ENCODE results near the gene GALNT3.
A peak's percentile ranks its signal among the peaks of the same experiment; 100 is the strongest.

GALNT3 gene

DNA sequence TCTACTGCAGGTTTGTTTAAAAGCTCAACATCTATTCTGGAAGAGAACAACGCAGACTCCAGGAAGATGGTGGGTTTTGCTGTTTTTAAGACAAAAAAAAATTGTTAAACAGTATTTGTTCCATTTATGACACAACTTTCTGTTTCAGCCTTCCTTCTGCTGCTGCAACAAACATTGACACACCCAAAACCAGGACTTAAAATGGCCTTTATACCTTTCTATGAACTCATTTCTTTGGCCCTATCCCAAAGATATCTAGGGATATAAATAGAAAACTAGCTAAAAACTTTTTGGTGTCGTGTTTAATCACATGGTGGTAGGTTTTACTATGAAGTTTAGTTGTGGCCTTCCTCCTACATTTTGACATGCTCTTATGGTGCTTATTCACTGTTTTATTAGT, 964 bp upstream of the GALNT3 start:
- DNase-seq, result no peak

DNA sequence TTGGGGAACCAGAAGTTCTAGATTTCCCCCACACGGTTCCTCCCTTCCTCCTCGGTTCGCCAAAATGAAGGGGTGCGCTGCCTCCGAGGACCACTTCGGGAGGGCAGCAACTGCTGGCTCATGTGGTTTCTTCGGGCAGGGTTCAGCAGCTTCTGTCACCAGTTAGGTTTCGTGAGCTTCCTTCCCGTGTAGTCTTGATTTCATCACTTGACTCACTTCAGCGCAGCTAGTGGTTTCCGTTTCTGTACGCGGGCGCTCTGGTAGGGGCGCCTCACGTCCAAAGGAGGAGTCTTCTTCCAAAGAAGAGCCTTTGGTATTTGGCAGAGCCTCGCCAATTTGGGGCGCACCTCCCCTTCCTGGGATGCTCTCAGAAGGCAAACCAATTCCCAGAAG, 485 bp upstream of the GALNT3 start:
- no peak for DNase-seq

DNA sequence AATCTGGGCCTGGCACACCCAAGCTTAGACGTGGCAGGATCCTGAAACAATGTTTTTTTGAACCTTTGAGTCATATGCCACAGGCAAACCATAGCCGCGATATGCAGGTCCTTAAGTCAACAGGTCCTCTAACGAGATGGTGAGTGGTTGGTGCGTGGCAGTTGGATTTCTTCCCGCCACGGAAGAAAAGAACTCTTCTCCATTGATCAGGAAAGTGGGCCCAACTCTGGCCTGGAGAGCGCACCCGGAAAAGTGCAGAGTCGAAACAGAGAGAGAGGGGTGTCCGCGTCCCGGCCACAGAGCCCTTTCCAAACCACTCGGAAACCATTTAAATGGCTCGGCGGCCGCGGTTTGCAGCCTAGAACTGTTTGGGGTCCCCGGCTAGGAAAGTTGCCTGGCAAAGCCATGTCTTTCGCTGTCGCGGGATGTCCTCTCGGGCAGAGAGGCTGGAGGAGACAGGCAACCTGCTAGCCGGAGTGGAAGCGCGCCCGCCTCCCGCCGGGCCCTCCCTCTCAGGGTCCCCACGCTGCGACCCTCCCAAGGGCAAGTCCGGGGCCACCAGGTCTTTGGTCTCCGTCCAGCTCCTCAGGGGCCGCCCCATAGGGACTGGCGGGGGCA, 777 bp downstream of the GALNT3 start:
- DNase-seq, result no peak

DNA sequence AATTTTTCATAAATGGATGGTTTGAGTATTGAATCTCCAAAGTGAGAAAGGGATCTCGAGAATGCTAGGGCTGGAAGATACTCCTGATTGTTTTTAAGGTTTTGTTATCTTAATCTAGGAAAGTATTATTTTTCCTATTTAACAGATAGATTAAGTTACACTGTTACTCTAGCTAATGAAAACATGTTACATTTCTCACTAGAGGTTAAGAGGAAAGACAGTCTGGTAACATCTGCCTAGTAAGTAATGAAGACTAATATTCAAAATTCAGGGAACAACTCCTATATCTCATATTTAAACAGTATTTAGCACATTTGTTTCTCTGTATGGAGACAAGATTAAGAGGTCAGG, 2.0 kb downstream of the GALNT3 start:
- DNase-seq, result no peak

DNA sequence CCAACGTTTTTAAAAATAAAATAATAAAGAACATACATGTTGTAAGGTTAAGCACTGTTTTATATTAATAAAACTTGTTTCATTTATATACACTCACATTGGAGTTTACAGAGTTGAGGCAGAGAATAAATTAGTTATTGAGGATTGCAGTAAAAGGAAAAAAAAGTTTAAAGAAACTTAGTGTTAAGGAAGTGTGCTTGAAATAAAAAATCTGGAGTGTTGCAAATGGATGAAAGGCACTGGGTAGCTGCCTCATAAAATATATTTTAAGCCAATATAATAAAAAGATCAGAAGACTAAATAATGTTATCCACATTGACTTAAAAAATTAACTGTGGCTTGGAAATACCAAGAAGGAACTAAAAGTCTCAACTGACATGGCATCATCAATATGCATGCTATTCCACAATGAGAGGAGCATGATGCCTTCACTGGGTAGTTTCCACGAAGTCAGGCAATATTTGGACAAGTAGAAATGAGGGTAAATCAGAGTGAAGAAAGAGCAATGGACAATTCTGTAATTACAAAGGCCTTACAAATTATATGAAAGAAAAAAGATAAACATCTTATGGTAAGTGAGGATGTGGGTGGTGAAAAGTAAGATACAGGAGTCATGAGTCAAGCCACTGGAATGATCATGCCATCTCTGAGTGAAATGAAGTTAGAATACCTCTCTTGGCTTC, 2.5 kb downstream of the GALNT3 start:
- DNase-seq, result peak; percentile 67

DNA sequence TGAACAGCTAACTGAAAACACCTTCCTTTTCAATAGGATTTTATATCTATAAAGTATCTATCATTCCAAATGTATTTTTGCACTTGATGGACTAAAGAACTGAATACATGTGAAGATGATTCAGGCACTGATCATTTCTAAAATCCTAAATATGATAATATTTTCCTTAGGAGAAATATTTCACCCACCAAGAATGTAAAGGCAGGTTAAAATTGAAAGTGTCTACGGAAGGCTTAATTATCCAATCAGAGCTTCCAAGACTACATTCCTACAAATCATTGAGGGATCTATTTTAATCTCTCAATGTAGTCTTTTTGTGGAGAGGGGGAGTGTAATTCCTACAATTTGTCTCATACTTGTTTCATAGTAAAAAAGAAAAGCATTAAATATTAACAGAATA, 3.6 kb downstream of the GALNT3 start:
- no peak for DNase-seq

DNA sequence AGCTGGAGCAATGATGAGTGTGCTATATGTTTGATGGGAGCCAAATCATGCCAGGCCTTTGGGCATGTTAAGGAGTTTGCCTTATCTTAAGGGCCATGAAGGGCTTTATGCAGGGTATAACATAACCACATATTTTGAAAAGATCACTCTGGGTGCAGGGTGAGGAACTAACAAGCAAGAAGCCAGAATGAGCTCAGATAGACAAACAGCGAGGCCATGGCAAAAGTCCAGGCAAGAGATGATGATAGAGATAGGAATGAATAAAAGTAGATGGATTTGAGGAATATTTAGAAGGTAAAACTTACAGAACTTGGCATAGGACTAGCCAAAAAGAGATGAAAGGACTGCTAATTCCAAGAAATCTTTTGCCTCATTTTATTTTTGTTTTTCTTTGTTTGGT, 6.7 kb downstream of the GALNT3 start:
- no peak for DNase-seq

DNA sequence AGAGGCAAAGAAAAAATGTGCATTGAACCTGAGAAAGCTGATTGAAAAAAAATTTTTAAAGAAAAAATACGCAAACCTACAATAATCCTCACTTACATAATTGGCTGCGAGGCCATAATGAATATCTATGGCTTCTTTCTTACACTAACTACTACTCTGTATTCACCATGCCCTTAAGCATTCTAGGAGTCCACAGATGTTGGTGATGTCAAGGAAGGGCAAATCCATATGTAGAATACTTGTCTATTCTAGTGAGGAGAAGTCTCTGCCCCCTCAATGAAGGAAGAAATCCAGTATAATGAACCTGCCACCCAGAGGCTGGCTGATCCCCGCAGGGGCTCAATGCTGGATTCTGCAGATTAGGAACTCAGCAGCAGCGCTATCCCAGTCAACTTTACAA, 14.3 kb downstream of the GALNT3 start:
- DNase-seq, result no peak

DNA sequence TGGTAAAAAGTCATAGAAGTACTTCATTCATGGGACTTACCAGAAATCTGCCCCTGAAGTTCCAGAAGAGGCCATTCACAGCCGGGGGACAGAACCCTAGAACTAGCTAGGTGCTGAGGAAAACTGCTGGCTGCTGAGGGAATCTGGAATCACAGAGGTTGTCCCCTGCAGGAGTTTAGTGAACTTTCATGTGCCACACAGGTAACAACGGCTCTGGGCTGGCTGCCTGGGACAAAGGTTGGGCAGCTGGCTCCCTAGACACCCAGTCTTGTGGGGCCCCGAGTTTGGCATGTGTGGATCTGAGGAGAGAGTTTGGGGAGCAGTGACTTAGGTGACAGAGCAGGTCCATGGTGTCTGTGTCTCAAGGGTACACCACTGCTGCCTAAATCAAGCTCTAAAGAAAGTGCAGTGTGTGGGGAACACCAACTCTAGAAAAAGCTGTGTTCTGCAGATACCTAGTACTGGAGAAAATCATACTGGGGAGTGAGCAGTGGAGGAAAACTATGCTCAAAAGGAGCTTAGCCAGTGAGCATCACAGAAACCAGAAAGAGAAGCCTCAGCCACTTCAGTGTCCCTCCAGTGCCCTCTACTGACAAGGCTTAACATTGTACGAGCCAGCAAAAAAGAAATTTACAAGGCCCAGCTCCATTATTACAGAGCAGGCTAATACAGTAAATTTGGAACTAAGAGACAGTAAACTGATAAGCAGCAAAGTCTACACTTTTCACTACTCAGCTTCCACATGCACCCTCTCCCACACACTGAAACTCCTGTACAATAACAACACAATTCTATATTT, 15.2 kb downstream of the GALNT3 start:
- DNase-seq, result no peak

DNA sequence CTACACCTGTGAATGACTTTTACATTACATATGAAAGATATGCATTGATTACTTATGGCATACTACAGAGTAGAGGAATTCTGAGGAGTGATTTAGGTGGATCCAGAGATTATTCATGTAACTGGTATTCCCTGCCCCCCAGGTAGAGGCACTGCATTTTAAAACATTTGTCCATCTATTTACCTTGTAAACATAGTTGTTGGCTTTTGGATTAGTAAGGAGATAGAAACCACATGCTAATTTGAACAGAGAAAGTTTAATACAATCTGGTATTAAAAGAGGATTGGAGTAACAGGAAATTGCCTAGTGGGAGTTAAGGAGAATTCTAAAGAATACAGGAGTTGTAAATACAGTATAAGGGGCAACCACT, 15.9 kb downstream of the GALNT3 start:
- DNase-seq, result no peak

DNA sequence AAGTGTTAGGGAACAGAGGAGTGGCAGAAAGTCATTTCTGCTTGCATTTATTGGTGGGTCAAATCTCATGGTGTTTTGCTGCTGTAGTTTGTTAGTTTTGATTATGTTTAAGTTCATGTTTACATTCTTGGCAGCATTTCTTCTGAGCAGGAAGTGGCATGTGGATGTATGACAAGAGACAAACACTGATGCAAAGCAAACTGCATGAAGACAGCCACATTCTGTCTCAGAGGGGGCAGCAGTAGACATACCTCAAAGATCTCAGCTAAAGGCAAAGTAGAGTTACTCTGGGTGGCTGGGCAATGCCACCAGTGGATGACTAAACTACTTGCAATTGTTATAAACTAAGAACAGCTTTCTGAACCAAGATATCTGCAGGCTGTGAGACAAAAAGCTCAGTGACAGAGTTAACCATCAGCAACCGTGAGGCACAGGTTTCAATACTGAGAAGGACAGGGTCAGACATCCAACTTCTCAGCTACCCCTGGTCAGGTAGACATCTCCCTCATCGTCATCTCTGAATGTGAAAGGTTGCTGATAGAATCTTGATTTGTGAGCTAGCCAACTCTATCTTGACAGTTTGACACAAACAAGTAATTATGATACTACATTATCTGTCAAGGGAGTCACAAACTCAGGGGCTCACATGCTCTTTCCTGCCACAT, 16.4 kb downstream of the GALNT3 start:
- DNase-seq, result no peak

DNA sequence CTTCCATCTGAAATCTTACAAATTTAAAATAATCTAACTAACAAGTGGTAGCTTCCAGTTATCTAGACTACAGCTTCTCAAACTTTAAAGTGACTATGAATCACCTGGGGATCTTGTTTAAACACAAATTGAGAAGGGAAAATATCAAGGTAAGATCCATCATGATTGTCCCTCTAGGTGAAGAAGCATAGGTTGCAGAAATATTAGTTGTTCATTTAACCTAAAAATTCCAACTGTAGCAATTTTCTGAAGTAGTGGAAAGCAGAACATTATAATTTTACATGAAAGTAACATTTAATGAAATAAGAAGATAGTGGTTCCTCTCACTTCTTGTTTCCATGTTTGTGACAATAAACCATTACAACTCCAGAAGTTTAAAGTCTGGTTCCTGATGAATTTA, 17.3 kb downstream of the GALNT3 start:
- DNase-seq, result no peak

DNA sequence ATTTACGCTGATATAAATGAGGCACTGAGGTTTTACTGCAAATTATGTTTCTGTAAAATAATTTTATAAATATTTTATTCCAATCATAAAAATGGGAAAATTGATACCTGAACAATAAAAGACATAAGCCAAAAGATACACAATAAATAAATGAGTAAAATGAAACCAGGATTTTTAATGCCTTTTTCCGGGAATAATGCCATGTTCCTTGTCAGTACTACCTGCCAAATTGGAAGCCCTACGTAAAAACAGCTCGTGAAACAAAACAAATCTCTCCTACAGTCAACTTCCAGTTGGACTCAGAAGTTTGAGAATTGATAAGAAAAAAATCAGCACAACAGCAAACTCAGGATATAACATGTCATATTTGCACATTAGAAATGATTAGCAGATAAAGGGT, 18.0 kb downstream of the GALNT3 start:
- DNase-seq, result no peak

DNA sequence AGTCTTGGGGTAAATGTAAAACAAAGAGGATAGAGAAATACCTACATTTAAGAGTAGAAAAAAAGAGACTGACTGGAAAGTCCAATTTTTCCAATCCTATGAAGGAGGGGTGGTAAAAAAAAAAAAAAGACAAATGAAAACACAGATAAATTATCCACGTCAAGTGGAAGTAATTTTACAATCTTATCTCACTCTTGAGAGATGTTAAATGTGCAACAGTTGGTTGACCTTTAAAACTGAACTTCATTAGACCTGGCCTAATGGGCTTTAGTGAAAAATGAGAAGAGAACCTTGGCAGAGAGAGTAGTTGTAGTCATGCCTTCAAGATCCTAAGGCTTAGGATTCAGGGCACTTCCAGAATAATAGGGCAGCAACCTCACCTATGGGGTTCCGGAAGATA, 20.4 kb downstream of the GALNT3 start:
- no peak for DNase-seq

DNA sequence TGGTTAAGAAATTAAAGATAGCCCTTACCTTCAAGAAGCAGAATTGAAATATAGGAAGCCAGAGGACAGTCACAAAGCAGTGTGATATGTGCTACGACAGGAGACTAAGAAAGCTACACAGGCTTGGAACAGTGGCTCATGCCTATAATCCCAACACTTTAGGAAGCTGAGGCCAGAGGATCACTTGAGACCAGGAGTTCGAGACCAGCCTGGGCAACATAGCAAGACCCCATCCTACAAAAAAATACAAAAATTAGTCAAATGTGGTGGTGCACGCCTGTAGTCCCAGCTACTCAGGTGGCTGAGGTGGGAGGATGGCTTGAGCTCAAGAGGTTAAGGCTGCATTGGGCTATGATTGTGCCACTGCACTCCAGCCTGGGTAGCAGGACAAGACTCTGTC, 21.9 kb downstream of the GALNT3 start:
- DNase-seq, result no peak

DNA sequence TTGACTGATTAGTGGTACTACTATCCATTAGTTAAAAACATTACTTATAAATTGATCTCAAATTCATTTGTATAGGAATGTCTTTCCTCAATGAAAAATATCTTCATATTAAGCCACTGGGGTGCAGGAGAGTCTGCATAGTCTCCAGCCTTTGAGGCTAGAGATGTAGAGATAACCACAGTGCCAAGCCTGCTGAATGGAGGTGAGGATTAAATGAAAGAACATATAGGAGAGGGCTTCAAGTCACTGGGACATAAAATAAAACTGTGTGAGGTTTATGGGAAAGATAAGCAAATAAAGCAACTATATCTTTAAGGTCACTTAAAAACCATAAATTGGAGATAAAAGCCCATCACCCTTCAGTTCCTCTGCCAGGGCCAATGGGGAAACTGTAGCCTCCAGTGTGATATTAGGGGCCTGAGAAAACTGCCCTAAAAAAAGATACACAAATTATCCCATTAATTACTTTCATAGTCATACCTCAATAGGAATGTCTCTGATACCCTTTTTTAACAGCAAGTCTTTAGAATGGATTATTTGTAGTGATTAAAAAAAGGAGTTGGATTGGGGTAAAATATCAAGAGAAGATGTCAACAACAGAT, 27.6 kb downstream of the GALNT3 start:
- no peak for DNase-seq

DNA sequence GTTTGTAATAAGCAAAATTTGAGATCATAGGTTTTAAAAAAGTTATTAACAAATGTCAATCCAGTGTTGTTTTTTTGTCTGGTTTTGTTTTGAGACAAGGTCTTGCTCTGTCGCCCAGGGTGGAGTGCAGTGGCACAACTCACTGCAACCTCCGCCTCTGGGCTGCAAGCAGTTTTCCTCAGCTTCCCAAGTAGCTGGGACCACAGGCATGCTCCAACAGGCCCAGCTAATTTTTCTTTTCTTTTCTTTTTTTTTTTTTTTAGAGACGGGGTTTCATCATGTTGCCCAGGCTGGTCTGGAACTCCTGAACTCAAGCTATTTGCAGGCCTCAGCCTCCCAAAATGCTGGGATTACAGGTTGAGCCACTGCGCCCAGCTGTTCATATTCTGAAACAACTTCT, 31.3 kb downstream of the GALNT3 start:
- no peak for DNase-seq

DNA sequence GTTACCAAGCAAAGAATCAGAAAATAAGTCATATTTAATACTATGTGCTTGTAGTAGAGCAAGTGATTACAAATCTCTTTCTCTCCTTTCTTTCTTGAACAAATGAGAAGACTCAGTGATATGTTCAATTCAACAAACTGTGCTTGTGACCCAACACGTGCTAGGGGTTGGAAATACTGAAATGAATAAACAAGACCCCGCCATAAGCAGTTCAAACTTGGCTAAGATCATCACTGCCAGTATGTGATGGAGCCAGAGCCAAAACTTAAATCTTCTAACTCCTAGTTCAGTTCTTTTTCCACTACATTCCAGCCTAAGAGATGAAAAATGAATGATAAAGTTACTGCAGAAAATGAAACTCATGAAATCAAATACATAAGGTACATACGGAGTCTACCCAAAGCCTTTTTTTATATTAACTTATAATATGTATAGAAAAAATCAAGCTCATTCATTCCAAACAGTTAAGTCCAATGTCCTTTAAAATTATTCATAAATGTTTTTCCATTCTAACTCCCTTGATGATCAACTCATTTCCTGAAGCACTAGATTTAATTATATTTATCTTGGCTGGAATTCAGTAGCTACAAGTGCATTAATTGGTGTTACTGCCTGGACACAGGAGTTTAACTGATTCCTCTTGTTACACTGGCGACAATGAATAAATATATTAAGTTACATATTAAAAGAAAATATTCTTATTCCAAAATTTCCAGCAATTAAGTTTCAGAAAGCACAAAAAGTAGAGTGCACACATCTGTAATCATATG, 36.0 kb downstream of the GALNT3 start:
- no peak for DNase-seq

DNA sequence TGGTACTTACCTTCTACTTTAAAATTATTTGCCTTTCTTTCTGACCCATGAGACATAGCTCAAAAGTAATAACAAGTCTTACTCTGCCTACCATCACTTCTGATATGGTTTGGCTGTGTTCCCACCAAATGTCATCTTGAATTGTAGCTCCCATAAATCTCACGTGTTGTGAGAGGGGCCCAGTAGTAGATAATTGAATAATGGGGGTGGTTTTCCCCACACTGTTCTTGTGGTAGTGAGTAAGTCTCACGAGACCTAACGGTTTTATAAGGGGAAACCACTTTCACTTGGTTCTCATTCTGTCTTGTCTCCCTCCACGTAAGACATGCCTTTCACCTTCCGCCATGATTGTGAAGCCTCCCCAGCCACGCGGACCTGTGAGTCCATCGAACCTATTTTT, 47.5 kb downstream of the GALNT3 start:
- DNase-seq, result peak; percentile 35

DNA sequence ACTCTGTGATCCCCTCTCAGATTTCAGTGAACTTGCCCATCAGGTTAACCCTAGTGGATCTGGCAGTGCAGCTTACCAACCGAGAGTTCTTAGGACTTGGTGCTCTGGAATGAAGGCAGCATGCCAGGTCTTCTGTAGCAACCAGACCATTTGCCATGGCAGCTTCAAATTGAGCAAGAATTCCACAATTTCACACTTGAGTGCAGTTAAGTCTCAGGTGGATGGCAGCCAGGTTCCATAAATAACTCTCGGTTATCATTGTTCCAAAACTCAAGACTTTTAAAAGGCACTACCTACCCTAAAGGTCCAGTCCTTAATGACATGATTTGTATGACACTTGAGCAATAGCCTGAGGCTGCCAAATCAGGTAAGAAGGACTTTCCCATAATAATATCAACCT, 48.1 kb downstream of the GALNT3 start:
- DNase-seq, result peak; percentile 69

DNA sequence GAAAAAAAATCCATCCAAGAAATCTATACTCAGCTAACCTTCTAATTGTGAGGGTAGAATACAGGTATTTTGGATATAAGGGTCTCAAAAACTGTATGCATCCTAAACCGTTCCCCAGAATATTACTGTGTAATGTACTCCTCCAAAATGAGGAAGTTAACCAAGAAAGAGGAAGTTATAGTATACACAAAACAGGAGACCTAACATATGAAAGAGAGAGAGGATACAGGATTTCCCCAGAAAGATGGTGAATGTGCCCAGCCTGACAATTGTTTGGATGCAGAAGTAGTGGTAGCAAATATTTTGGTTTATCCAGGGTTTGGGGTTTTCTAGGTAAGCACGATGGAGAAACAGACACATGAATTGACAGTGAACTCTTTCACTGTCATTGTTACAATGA, 50.6 kb downstream of the GALNT3 start:
- no peak for DNase-seq

DNA sequence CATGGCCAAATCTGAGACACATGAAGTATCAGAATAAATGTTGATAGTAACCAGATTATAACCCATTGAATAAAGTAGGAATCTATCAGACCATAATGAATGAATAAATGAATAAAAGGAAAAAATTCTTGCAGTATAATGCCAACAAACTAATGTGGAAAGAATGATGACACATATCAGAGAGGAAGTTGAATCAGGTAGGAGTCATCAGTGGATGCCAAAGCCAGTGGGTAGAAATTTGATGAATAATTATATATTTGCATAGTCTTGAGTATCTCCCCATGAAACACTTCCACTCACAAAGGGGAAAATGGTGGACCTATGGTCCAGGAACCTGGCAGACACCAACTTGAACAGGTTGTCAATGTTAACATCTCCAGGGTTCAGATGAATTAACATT, 68.6 kb downstream of the GALNT3 start:
- DNase-seq, result peak; percentile 70

DNA sequence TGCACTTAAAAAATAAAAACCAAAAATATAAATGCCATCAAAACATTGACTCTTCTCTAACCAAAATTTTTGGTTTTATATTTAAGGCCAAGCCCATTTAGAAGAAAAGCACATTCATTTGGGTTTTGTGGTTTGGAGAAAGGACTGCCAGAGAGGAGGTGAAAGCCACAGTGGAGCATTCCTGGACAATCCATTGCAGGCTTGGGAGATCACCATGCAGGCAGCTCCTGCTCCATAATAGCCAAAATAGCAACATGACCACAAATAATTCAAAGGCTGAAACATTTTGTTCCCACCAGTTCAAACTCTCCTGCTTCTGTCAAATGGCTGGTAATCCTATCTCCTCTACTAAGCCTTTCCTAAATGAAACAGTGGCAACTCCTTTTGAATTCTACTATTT, 73.5 kb downstream of the GALNT3 start:
- peak; percentile 63 for DNase-seq

Measured in NCI-H226 (cell line).